MG63 (cell line): ENCODE results near the gene KDM2A. TPM values are rescaled to one million over a fixed set of nuclear protein-coding genes. Genes with fewer than 3 reads are reported as not detected.
"Not testable (repeated sequence)": the region's sequence is repeated elsewhere in the genome, so short reads cannot be mapped to it uniquely, and the experiment has no call there.

Experiments used
- DNase-seq: peaks from one replicate; pipeline ENCODE4 v3.0.0-alpha.2; 2020
- H3K27me3 ChIP-seq: fragments of 250-450 bp; sonication (Bioruptor Pico); 2 replicates; pipeline ENCODE4 v1.5.1; 2020; ENCODE audit warnings: mild to moderate bottlenecking, moderate library complexity
- H3K36me3 ChIP-seq: fragments of 250-450 bp; sonication (Bioruptor Pico); 2 replicates; pipeline ENCODE4 v1.5.1; 2020; ENCODE audit warnings: mild to moderate bottlenecking, moderate library complexity
- H3K4me3 ChIP-seq: fragments of 250-450 bp; sonication (Bioruptor Pico); 2 replicates; pipeline ENCODE4 v1.5.1; 2020; ENCODE audit warnings: mild to moderate bottlenecking, moderate library complexity
- H3K9me3 ChIP-seq: fragments of 250-450 bp; sonication (Bioruptor Pico); 2 replicates; pipeline ENCODE4 v1.5.1; 2020; ENCODE audit warnings: mild to moderate bottlenecking, moderate library complexity
- total RNA-seq: library from RNA; depleted of rRNA; stranded (reverse); fragments of >200 nt; shearing (Covaris generic); gene quantifications from 2 replicates; pipeline ENCODE4 v1.2.3, GENCODE V29; 2014; ENCODE audit warnings: low replicate concordance

Gene KDM2A
- total RNA-seq, 1 experiment from 2014 or later, result 16.7 TPM

- no peak overlapping the region for H3K4me3 ChIP-seq
- H3K9me3 ChIP-seq, result no peaks in the 10 kb centered on the region
- H3K36me3 ChIP-seq, result peaks cover 29% of the 10 kb centered on the region
- no peaks in the 10 kb centered on the region for H3K27me3 ChIP-seq
- no peak for DNase-seq
Observed at GRCh38 chr11:67153971-67154370, 34.9 kb downstream of the KDM2A start.

DNA sequence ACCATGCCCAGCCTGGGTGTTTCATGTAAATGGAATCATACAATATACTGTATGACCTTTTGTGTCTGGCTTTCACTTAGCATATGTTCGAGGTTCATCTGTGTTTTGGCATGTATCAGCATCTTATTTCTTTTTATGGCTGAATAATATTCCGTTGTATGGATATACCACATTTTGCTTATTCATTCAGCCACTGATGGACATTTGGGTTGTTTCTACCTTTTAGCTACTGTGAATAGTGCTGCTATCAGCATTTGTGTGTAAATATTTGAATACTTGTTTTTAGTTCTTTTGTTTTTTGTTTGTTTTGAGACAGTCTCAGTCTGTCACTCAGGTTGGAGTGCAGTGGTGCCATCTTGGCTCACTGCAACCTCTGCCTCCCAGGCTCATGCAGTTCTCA lies 35.7 kb downstream of the KDM2A start:
- Histone ChIP-seq H3K36me3 (peaks cover 27% of the 10 kb centered on the region), H3K27me3 (no peaks in the 10 kb centered on the region), H3K4me3 (no peak overlapping the region), H3K9me3 (no peaks in the 10 kb centered on the region)
- DNase-seq, result no peak

DNA sequence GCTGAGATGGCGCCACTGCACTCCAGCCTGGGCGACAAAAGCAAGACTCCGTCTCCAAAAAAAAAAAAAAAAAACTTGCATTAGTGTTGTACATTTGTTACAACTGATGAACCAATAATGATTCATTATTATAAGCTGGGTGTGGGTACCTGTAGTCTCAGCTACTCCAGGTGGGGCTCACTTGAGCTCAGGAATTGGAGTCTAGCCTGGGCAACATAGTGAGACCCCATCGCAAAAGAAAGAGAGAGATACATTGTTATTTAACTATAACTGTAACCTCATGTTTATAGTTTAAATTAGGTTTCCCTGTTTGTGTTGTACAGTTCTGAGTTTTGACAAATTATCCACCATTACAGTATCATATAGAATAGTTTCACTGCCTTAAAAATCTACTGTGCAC lies 38.6 kb downstream of the KDM2A start:
- Histone ChIP-seq H3K36me3 (peaks cover 15% of the 10 kb centered on the region), H3K4me3 (no peak overlapping the region), H3K27me3 (no peaks in the 10 kb centered on the region), H3K9me3 (no peaks in the 10 kb centered on the region)
- DNase-seq, result no peak

DNA sequence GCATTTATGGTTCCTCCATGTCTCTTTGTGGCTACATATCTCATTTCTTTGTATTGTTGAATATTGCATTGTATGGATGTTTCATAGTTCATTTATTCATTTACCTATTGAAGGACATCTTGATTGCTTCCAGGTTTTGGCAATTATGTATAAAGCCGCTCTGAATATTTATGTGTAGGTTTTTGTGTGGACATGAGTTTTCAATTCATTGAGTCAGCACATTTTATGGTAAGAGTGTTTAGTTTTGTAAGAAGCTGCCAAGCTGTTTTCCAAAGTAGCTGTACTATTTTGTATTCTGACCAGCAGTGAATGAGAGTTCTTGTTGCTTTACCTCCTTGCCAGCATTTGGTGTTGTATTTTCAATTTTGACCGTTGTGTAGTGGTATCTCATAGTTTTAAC lies 39.2 kb downstream of the KDM2A start:
- Histone ChIP-seq H3K9me3 (no peaks in the 10 kb centered on the region), H3K36me3 (peaks cover 15% of the 10 kb centered on the region), H3K27me3 (no peaks in the 10 kb centered on the region), H3K4me3 (no peak overlapping the region)
- DNase-seq, result no peak

- Histone ChIP-seq H3K36me3 (peaks cover 12% of the 10 kb centered on the region), H3K4me3 (no peak overlapping the region), H3K27me3 (no peaks in the 10 kb centered on the region), H3K9me3 (no peaks in the 10 kb centered on the region)
- DNase-seq, result no peak
Observed at GRCh38 chr11:67160045-67160444, 41.0 kb downstream of the KDM2A start.

DNA sequence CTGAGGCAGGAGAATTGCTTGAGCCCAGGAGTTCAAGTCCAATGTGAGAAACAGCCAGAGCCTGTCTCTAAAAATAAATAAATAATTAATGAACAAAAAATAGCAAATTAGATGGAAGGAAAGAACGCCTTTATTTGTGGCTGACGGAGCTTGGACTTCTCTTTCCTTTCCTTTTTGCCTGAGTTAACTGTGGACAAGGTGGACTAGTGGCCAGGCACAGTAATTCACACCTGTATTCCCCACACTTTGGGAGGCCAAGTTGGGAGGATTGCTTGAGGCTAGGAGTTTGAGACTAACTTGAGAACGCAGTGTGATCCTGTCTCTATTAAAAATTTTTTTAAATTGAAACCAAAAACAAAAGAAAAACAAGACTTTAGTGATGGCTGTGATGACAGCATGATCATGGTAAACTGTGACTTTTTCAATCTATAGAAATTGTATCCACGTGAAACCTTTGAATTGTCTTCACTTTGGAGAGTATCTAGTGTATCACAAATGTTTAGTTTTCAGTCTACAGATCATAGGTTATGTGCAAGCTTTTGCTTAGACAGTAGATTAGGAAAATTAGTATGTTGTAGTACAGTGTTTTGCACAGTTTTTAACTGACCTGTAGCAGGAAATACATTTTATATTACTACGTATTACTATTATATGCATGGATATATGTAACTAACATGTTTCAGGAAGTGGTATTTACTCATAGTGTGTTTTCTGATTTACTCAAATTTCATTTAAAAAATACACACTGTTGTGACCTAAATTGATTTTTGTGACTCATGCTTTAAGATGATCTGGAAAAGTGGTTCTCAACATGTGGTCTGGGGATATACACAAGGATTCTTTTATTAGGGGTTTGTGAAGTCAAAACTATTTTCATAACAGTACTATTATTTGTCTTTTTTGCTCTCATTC lies 42.1 kb downstream of the KDM2A start:
- Histone ChIP-seq H3K9me3 (no peaks in the 10 kb centered on the region), H3K36me3 (peaks cover 12% of the 10 kb centered on the region), H3K4me3 (no peak overlapping the region), H3K27me3 (no peaks in the 10 kb centered on the region)
- no peak for DNase-seq

GRCh38 chr11:67163006-67163405 lies 43.9 kb downstream of the KDM2A start:
- Histone ChIP-seq H3K9me3 (no peaks in the 10 kb centered on the region), H3K27me3 (no peaks in the 10 kb centered on the region), H3K4me3 (no peak overlapping the region), H3K36me3 (peaks cover 12% of the 10 kb centered on the region)
- no peak for DNase-seq

- no peak for DNase-seq
- H3K9me3 ChIP-seq, result no peaks in the 10 kb centered on the region
- H3K4me3 ChIP-seq, result no peak overlapping the region
- H3K27me3 ChIP-seq, result no peaks in the 10 kb centered on the region
- H3K36me3 ChIP-seq, result 0 out of 2 replicates have a peak, but pooled peaks cover 3% of the 10 kb centered on the region
Observed at GRCh38 chr11:67165623-67166022, 46.6 kb downstream of the KDM2A start.

- no peak overlapping the region for H3K4me3 ChIP-seq
- no peaks in the 10 kb centered on the region for H3K27me3 ChIP-seq
- no peak for DNase-seq
- H3K9me3 ChIP-seq, result no peaks in the 10 kb centered on the region
- H3K36me3 ChIP-seq, result 0 out of 2 replicates have a peak, but pooled peaks cover 3% of the 10 kb centered on the region
Observed at GRCh38 chr11:67167091-67167490, 48.0 kb downstream of the KDM2A start.

- no peak for DNase-seq
- no peaks in the 10 kb centered on the region for H3K9me3 ChIP-seq
Observed at GRCh38 chr11:67167719-67168118, 48.7 kb downstream of the KDM2A start.

GRCh38 chr11:67168911-67169310 lies 49.8 kb downstream of the KDM2A start:
- not testable (repeated sequence) for H3K4me3 ChIP-seq, H3K36me3 ChIP-seq, H3K27me3 ChIP-seq, DNase-seq, H3K9me3 ChIP-seq

More at GRCh38 chr11:67167719-67168118, 48.7 kb downstream of the KDM2A start:
- H3K4me3 ChIP-seq, result no peak overlapping the region
- H3K36me3 ChIP-seq, result 0 out of 2 replicates have a peak, but pooled peaks cover 3% of the 10 kb centered on the region
- H3K27me3 ChIP-seq, result no peaks in the 10 kb centered on the region

- DNase-seq, result no peak
- no peak overlapping the region for H3K4me3 ChIP-seq
- H3K36me3 ChIP-seq, result no peaks in the 10 kb centered on the region; the same call in 1 of the 2 replicates
- H3K9me3 ChIP-seq, result no peaks in the 10 kb centered on the region
- H3K27me3 ChIP-seq, result no peaks in the 10 kb centered on the region
Observed at GRCh38 chr11:67174311-67174710, 55.2 kb downstream of the KDM2A start.

DNA sequence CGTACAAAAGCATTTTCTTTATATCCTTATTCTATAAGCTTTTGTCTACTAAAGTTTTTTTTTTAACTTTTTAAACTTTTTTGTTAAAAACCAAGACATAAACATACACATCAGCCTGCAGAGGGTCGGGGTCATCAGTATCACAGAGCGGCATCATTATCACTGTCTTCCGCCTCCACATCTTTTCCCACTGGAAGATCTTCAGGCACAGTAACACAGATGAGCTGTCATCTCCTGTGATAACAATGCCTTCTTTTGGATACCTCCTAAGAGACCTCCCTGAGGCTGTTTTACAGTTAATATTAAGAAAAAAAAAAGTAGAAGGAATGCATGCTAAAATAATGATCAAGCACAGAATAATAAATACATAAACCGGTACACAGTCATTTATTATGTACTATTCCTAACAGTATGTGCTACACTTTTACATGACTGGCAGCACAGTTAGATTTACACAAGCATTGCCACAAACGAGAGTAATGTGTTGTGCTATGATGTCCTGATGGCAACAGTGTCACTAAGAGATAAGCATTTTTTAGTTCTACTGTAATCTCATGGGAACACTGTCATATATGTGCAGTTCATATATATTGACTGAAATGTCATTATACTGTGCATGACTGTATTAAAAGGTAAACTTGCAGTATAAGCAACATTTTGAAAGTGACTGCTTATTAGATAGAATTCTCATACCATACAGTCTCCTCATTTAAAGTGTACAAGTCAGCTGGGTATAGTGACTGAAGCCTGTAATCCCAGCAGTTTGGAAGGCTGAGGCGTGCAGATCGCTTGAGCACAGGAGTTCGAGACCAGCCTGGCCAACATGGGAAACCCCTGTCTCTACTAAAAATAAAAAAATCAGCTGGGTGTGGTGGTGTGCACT lies 58.6 kb downstream of the KDM2A start:
- no peaks in the 10 kb centered on the region for H3K9me3 ChIP-seq
- no peak for DNase-seq

GRCh38 chr11:67178421-67178820 lies 59.4 kb downstream of the KDM2A start:
- no peak overlapping the region for H3K4me3 ChIP-seq
- H3K36me3 ChIP-seq, result peaks cover 32% of the 10 kb centered on the region
- DNase-seq, result no peak
- no peaks in the 10 kb centered on the region for H3K27me3 ChIP-seq
- H3K9me3 ChIP-seq, result no peaks in the 10 kb centered on the region

More for the DNA sequence above, 58.6 kb downstream of the KDM2A start:
- Histone ChIP-seq H3K4me3 (no peak overlapping the region), H3K27me3 (no peaks in the 10 kb centered on the region), H3K36me3 (peaks cover 24% of the 10 kb centered on the region)

DNA sequence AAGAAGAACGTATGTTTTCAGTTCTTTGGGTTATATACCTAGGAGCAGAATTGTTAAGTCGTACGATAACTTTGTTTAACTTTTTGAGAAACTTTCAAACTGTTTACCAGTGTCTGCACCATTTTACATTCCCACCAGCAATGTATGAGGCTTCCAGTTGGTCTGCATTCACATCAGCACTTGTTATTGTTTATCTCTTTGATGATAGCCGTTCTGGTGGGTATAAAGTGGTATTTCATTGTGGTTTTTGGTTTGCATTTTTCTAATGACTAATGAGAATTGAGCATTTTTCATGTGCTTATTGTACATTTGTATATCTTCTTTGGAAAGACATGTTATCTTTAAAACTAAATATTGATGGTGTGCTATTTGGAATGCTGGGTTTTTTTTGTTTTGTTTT lies 59.8 kb downstream of the KDM2A start:
- DNase-seq, result no peak
- H3K4me3 ChIP-seq, result no peak overlapping the region
- H3K9me3 ChIP-seq, result no peaks in the 10 kb centered on the region
- H3K36me3 ChIP-seq, result peaks cover 36% of the 10 kb centered on the region
- H3K27me3 ChIP-seq, result no peaks in the 10 kb centered on the region

GRCh38 chr11:67179892-67180490 lies 60.9 kb downstream of the KDM2A start:
- H3K4me3 ChIP-seq, result no peak overlapping the region
- no peaks in the 10 kb centered on the region for H3K9me3 ChIP-seq
- peaks cover 43% of the 10 kb centered on the region for H3K36me3 ChIP-seq
- no peaks in the 10 kb centered on the region for H3K27me3 ChIP-seq
- DNase-seq, result no peak

DNA sequence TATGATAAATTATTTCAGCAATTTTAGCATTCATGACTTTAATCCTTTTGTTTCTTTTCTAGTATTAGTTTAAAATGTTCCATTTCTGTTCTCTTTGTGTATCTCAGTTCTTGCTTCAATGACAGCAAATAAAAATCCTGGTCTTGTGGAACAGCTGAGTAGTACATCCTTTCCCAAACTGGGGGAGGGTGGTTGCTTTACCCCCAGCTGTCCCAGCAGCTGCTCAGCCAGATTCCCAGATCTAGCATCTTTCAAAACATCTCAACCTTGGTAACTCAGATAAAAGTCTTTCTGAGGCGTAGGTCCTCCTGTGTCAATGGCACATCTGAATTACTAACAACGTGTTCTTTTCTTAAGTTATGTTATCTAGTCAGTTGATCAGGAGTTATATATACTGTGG lies 75.0 kb downstream of the KDM2A start:
- no peak for DNase-seq
- Histone ChIP-seq H3K27me3 (no peaks in the 10 kb centered on the region), H3K9me3 (no peaks in the 10 kb centered on the region), H3K36me3 (peaks cover 27% of the 10 kb centered on the region), H3K4me3 (no peak overlapping the region)
